ENCODE measurements around the gene SMYD4. TPM values are rescaled to one million over a fixed set of nuclear protein-coding genes. Genes with fewer than 3 reads are reported as not detected.
"Not testable (repeated sequence)": the region's sequence is repeated elsewhere in the genome, so short reads cannot be mapped to it uniquely, and the experiment has no call there.

The SMYD4 gene
- total RNA-seq, 1 donor, result 14.8 TPM

GRCh38 chr17:1783834-1784611 lies 45.7 kb downstream of the SMYD4 start:
- peak in 2 of 3 donors; percentile 57 to 72 for DNase-seq (ENCODE audit: low read depth in 2 of 3, low spot score in 2 of 3)

GRCh38 chr17:1783271-1783670 lies 46.4 kb downstream of the SMYD4 start:
- no peak for DNase-seq (ENCODE audit: low read depth in 2 of 3, low spot score in 2 of 3)

- DNase-seq (ENCODE audit: low read depth in 2 of 3, low spot score in 2 of 3), result no peak
These were observed 47.5 kb downstream of the SMYD4 start for GRCh38 chr17:1782171-1782567.

- no peak for DNase-seq (ENCODE audit: low read depth in 2 of 3, low spot score in 2 of 3)
These were observed 50.1 kb downstream of the SMYD4 start for GRCh38 chr17:1779571-1780131.

GRCh38 chr17:1776857-1777256 lies 52.8 kb downstream of the SMYD4 start:
- DNase-seq (ENCODE audit: low read depth in 2 of 3, low spot score in 2 of 3), result no peak

GRCh38 chr17:1776328-1776727 lies 53.4 kb downstream of the SMYD4 start:
- no peak for DNase-seq (ENCODE audit: low read depth in 2 of 3, low spot score in 2 of 3)

GRCh38 chr17:1774390-1775176 lies 55.1 kb downstream of the SMYD4 start:
- no peak for DNase-seq (ENCODE audit: low read depth in 2 of 3, low spot score in 2 of 3)

- peak in 1 of 3 donors; percentile 18 for DNase-seq (ENCODE audit: low read depth in 2 of 3, low spot score in 2 of 3)
These were observed 56.0 kb downstream of the SMYD4 start for GRCh38 chr17:1773696-1774181.

- not testable (repeated sequence) for DNase-seq (ENCODE audit: low read depth in 2 of 3, low spot score in 2 of 3)
These were observed 56.6 kb downstream of the SMYD4 start for GRCh38 chr17:1773000-1773695.

GRCh38 chr17:1769822-1770477 lies 59.8 kb downstream of the SMYD4 start:
- DNase-seq (ENCODE audit: low read depth in 2 of 3, low spot score in 2 of 3), result peak in 1 of 3 donors; percentile 23

GRCh38 chr17:1767358-1767757 lies 62.3 kb downstream of the SMYD4 start:
- DNase-seq (ENCODE audit: low read depth in 2 of 3, low spot score in 2 of 3), result no peak

GRCh38 chr17:1766382-1767135 lies 63.1 kb downstream of the SMYD4 start:
- no peak for DNase-seq (ENCODE audit: low read depth in 2 of 3, low spot score in 2 of 3)

- DNase-seq (ENCODE audit: low read depth in 2 of 3, low spot score in 2 of 3), result no peak
These were observed 64.1 kb downstream of the SMYD4 start for GRCh38 chr17:1765576-1765975.

GRCh38 chr17:1764705-1765104 lies 65.0 kb downstream of the SMYD4 start:
- not testable (repeated sequence) for DNase-seq (ENCODE audit: low read depth in 2 of 3, low spot score in 2 of 3)

GRCh38 chr17:1764284-1764683 lies 65.4 kb downstream of the SMYD4 start:
- peak; percentile 31 to 85 (median 71) for DNase-seq (ENCODE audit: low read depth in 2 of 3, low spot score in 2 of 3)

GRCh38 chr17:1762901-1763898 lies 66.5 kb downstream of the SMYD4 start:
- DNase-seq (ENCODE audit: low read depth in 2 of 3, low spot score in 2 of 3), result peak in 2 of 3 donors; percentile 13 to 29

- DNase-seq (ENCODE audit: low read depth in 2 of 3, low spot score in 2 of 3), result no peak
These were observed 67.3 kb downstream of the SMYD4 start for GRCh38 chr17:1762233-1762900.

GRCh38 chr17:1759529-1759928 lies 70.2 kb downstream of the SMYD4 start:
- no peak for DNase-seq (ENCODE audit: low read depth in 2 of 3, low spot score in 2 of 3)
